PC-3 (cell line): ENCODE measurements around the gene RFTN1. TPM values are rescaled to one million over a fixed set of nuclear protein-coding genes. Genes with fewer than 3 reads are reported as not detected.

Source experiments
- ATAC-seq: fragments of 200-7000 bp; cut with Tn5 transposase; 2 replicates; pipeline ENCODE4 v1.9.1; 2020; ENCODE audit warnings: mild to moderate bottlenecking, moderate library complexity
- BruUV-seq: library from RNA; stranded (reverse); fragments of 400-500 nt; replicated peaks from 2 replicates; lab custom pipeline; 2021; lab: Mats Ljungman, UMichigan
- CTCF ChIA-PET: fragments of 300-600 bp; sonication (Branson Sonifier 250); formaldehyde crosslinking; loops from one replicate; lab custom pipeline; 2022; ENCODE audit warnings: antibody characterized with exemption; lab: Charles Lee
- POLR2A ChIA-PET: fragments of 300-600 bp; sonication (Branson Sonifier 250); formaldehyde crosslinking; loops from one replicate; lab custom pipeline; 2022; ENCODE audit warnings: antibody characterized with exemption; ENCODE audit not compliant: unreplicated experiment; lab: Charles Lee
- DNase-seq: peaks from one replicate; pipeline ENCODE4 v3.0.0-alpha.2; 2015
- H2AFZ ChIP-seq: fragments of 300-600 bp; sonication (generic); 2 replicates; pipeline ENCODE4 v1.6.0; 2016; ENCODE audit warnings: antibody characterized with exemption, low read length
- H3F3A ChIP-seq: fragments of 300-600 bp; sonication (generic); one replicate; pipeline ENCODE4 v1.6.0; 2017; ENCODE audit warnings: antibody characterized with exemption, low read length, control low read depth, mild to moderate bottlenecking; ENCODE audit not compliant: unreplicated experiment
- H3K27ac ChIP-seq: fragments of 300-600 bp; sonication (generic); 2 replicates; pipeline ENCODE4 v1.5.1; 2016; ENCODE audit warnings: mild to moderate bottlenecking, low read length
- H3K27me3 ChIP-seq: fragments of 300-600 bp; sonication (generic); 2 replicates; pipeline ENCODE4 v1.6.1; 2016; ENCODE audit warnings: low read length, mixed read lengths
- H3K36me3 ChIP-seq: fragments of 300-600 bp; sonication (generic); 2 replicates; pipeline ENCODE4 v1.6.1; 2016; ENCODE audit warnings: low read depth, mixed run types, low read length, mixed read lengths
- H3K4me1 ChIP-seq: fragments of 300-600 bp; sonication (generic); 2 replicates; pipeline ENCODE4 v1.5.1; 2016; ENCODE audit warnings: low read length; ENCODE audit not compliant: insufficient read depth
- H3K4me2 ChIP-seq: fragments of 300-600 bp; sonication (generic); 2 replicates; pipeline ENCODE4 v1.6.0; 2016; ENCODE audit warnings: low read length
- H3K4me3 ChIP-seq: fragments of 300-600 bp; sonication (generic); 2 replicates; pipeline ENCODE4 v1.5.1; 2016; ENCODE audit warnings: mild to moderate bottlenecking, low read length, mixed read lengths
- H3K79me2 ChIP-seq: fragments of 300-600 bp; sonication (generic); 2 replicates; pipeline ENCODE4 v1.6.1; 2017; ENCODE audit warnings: low read length, mixed read lengths
- H3K9ac ChIP-seq: fragments of 300-600 bp; sonication (generic); 2 replicates; pipeline ENCODE4 v1.6.0; 2016; ENCODE audit warnings: mild to moderate bottlenecking, low read length
- H3K9me2 ChIP-seq: fragments of 300-600 bp; sonication (generic); replicated peaks from 2 replicates; pipeline ENCODE4 v1.6.1; 2016; ENCODE audit warnings: mixed run types, low read length, mixed read lengths
- H3K9me3 ChIP-seq: fragments of 300-600 bp; sonication (generic); 2 replicates; pipeline ENCODE4 v1.6.1; 2016; ENCODE audit warnings: low read length, mixed read lengths
- H4K20me1 ChIP-seq: fragments of 300-600 bp; sonication (generic); 2 replicates; pipeline ENCODE4 v1.6.1; 2016; ENCODE audit warnings: low read length, mixed read lengths
- CTCF ChIP-seq: fragments of 300-600 bp; sonication (generic); conservative IDR thresholded peaks from 2 replicates; pipeline ENCODE4 v1.5.1; 2017; ENCODE audit warnings: antibody characterized with exemption, low read depth, mild to moderate bottlenecking, low read length
- EZH2 ChIP-seq: fragments of 300-600 bp; sonication (generic); IDR thresholded peaks from one replicate; pipeline ENCODE4 v1.6.1; 2017; ENCODE audit warnings: antibody characterized with exemption, mild to moderate bottlenecking, low read length; ENCODE audit not compliant: unreplicated experiment
- EZH2phosphoT487 ChIP-seq: fragments of 300-600 bp; sonication (generic); IDR thresholded peaks from 2 replicates; pipeline ENCODE4 v1.6.1; 2018; ENCODE audit warnings: mild to moderate bottlenecking, antibody characterized with exemption, low read length, borderline replicate concordance
- intact Hi-C: fragments of 100-400 bp; cut with micrococcal nuclease; formaldehyde crosslinking; loops from 2 replicates; pipeline ENCODE4 v1.9.0; 2023
- total RNA-seq: library from RNA; depleted of rRNA; stranded (reverse); fragments of >200 nt; gene quantifications from 2 replicates; pipeline ENCODE4 v1.2.3, GENCODE V29; 2014

The RFTN1 gene
- total RNA-seq, 1 experiment from 2014 or later: 9.7 TPM

- Histone ChIP-seq H3K9ac (no peak overlapping the region), H3K36me3 (peaks cover 21% of the 10 kb centered on the region; the same call in 1 of the 2 replicates), H3K9me3 (no peaks in the 10 kb centered on the region), H3K9me2 (no peaks in the 10 kb centered on the region), H3K27ac (no peak overlapping the region), H3K79me2 (no peaks in the 10 kb centered on the region), H2AFZ (no peak overlapping the region), H3F3A (no peaks in the 10 kb centered on the region), H4K20me1 (no peaks in the 10 kb centered on the region), H3K4me3 (no peak overlapping the region), H3K4me2 (no peak overlapping the region), H3K4me1 (no peaks in the 10 kb centered on the region), H3K27me3 (no peaks in the 10 kb centered on the region)
- no peak for TF ChIP-seq CTCF
- ChIA-PET CTCF (interaction anchor here (1.5 kb wide), 1 partner anchor 227 kb away, joined by 13 read pairs; no protein-coding TSS in a partner anchor), POLR2A (interaction anchor here (0.6 kb wide), 1 partner anchor 18 kb away, joined by 14 read pairs; no protein-coding TSS in a partner anchor)
- ATAC-seq (peak; percentile 50), DNase-seq (no peak)
- intact Hi-C loops: no loop called here
- BruUV-seq: no TSS peak
Observed at GRCh38 chr3:16289144-16289889, 224.2 kb downstream of the RFTN1 start.

- TF ChIP-seq EZH2phosphoT487: no peak
- TF ChIP-seq CTCF: no peak
- TF ChIP-seq EZH2: no peak
- Histone ChIP-seq H3K27me3 (no peaks in the 10 kb centered on the region), H3K27ac (no peak overlapping the region), H2AFZ (no peak overlapping the region), H3K36me3 (peaks cover 18% of the 10 kb centered on the region), H3K4me1 (no peaks in the 10 kb centered on the region), H3F3A (no peaks in the 10 kb centered on the region), H3K4me2 (no peak overlapping the region), H3K9me3 (no peaks in the 10 kb centered on the region), H3K4me3 (no peak overlapping the region), H3K9me2 (no peaks in the 10 kb centered on the region), H4K20me1 (no peaks in the 10 kb centered on the region), H3K9ac (no peak overlapping the region), H3K79me2 (no peaks in the 10 kb centered on the region)
- intact Hi-C loops: no loop called here
- POLR2A ChIA-PET: interaction anchor here (0.6 kb wide), 1 partner anchor 17 kb away, joined by 14 read pairs; no protein-coding TSS in a partner anchor
- DNase-seq (no peak), ATAC-seq (no peak)
- CTCF ChIA-PET: no interaction called here
- BruUV-seq: no TSS peak
Observed at GRCh38 chr3:16288664-16289063, 224.8 kb downstream of the RFTN1 start.
